HG02870 (cell line): ENCODE data around the gene PSMD1.
"Not testable (repeated sequence)": the region's sequence is repeated elsewhere in the genome, so short reads cannot be mapped to it uniquely, and the experiment has no call there.

Experiments used
- ATAC-seq: cut with Tn5 transposase; IDR thresholded peaks from one replicate; pipeline ENCODE4 v1.9.1; 2021; ENCODE audit warnings: mild to moderate bottlenecking, moderate library complexity; ENCODE audit not compliant: unreplicated experiment

PSMD1 gene

DNA sequence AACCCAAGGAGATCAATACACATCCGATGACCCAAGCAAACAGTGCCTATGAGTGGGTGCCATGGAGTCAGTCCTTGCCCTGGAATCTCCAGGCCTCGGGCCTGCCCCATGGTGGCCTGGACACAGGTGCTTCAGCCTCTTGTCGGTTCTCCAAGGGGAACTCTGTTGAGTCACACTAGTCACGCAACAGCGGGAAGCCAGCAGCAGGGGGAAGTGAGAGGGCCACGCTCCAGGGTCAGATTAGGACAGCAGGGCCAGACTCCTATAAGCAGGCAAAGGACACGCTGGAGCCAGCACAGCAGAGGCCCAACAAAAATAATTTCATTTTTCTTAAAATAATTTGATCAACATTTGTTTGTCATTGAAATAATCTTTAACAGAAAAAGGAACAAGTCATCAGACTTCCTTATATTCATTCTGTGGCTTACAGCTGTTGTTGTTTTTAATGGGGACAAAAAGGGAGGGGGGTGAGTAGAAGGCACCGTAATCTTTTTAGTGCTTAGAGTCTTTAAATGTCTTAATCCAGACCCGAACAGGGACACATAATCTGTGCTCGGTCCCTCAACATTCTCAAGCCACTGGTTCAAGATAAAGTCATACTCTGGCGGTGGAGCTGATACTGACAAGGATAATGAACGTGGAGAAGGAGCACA is 125.3 kb downstream of the PSMD1 start:
- peak; percentile 64 for ATAC-seq

DNA sequence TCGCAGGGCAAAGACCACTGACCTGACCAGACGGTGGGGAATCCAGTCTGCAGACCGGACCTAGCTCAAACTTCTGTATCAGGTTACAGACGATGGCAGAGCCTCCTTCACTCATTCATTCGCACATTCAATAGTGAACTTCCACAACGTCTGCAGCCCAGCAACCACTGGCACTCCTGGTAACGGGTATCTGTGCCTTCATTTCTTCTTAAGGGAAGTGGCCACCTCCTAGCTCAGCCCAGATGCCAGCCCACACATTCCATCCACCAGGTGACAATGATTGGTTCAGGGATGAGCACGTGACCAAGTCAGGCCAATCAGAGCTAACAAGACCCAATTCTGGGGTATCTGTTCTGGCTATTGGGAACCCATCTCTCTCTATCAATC is 125.8 kb downstream of the PSMD1 start:
- ATAC-seq, result no peak

DNA sequence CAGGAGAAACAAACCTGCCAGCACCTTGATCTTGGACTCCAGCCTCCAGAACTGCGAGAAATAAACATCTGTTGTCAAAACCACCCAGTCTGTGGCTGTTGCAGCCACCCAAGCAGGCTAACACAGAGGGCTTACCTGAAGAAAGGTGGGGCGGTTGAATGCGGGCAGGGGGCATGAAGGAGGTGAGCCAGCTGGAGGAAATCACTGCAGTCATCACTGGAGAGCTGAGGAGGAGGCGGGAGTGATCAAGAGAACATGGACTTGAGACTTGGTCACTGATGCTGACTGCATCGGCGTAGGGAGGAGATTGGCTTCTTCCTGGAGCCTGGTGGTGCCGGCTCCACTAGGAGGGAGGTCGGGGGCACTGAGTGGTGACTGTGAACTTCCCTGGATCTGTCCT is 127.2 kb downstream of the PSMD1 start:
- ATAC-seq, result no peak

DNA sequence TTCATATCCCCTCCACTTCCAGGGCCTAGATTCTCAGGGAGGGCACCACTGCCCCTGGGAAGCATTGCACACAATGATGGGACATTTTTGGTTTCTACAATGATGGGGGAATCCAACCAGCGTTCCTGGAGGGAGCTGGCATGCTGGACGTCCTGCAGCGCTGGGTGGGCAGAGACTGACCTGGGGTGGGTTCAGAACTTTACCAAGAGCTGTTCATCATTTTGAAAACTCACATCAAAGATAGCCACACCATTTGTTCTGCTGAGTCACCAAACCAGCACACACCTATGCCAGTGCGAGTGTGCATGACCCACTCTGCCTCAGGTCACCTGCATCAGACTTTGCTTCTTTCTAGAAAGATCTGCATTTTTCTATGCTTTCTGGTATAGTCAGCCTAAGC is 127.7 kb downstream of the PSMD1 start:
- ATAC-seq, result no peak

DNA sequence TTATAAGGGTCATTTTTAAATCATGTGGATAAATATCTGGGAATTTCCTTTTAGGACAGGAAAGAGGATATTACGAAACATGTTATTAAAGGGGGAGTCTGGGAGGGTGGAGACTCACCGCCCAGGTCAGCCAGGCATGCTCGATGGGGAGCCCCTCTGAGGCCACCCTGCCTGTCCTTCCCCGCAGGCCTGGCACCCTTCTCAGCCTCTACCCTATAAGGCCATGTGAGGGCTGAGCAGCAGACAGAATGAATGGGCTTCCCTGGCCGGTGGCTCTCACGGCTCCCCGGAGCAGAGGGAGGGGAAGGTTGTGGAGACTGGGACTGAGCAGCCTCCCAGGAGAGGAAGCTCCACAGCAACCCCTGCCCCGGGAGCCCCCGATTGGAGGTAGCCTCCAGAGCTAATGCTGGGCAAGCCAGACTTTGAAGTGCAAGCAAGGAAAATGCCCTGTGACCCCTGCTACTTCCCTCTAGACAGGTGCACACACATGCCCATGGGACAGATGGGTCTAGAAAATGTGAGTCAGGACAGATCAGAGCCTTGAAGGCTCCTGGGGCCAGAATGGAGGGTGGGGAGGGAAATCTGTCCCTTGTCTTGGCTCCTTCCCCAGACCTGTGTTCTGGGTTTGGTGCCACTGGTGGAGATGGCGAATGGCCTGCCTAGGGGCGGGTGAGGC is 128.5 kb downstream of the PSMD1 start:
- no peak for ATAC-seq

DNA sequence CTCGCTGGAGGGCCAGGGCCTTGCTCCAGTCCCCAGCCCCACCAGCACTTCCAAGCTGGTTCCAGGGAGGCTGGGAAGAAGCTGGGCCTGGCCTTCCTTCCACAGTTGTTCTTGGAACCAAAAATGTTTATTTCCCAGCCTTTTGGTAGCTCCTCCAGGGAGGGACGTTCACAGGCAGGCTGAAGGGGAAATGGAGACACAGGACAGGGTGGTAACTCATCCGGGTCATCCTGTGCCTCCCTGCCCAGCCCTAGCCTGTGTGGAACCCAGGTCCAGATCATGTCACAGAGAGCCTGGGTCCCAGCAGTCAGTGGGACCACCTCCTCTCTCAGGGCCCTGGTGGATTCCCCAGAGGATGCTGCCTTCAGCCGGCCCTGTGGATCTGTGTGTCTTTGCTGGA is 129.2 kb downstream of the PSMD1 start:
- ATAC-seq, result no peak

DNA sequence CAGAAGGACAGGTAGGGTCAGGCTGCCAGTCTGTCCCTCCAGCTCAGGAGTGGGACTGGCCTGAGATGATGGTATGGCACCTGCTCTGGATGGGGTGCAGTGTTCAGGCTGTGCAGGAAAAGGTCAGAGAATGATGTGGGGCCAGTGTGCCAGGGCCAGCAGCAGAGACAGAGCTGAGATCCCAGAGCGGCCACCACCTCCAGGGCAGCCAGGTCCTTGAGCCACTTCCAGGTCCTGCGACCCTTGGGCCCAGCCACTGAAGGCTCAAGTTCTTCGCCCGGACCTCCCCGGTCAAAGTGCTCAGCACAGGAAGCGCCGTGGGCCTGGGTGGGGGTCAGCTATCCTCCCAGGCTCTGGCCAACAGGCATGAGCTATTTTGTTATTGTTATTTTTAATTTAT is 129.7 kb downstream of the PSMD1 start:
- ATAC-seq, result no peak

DNA sequence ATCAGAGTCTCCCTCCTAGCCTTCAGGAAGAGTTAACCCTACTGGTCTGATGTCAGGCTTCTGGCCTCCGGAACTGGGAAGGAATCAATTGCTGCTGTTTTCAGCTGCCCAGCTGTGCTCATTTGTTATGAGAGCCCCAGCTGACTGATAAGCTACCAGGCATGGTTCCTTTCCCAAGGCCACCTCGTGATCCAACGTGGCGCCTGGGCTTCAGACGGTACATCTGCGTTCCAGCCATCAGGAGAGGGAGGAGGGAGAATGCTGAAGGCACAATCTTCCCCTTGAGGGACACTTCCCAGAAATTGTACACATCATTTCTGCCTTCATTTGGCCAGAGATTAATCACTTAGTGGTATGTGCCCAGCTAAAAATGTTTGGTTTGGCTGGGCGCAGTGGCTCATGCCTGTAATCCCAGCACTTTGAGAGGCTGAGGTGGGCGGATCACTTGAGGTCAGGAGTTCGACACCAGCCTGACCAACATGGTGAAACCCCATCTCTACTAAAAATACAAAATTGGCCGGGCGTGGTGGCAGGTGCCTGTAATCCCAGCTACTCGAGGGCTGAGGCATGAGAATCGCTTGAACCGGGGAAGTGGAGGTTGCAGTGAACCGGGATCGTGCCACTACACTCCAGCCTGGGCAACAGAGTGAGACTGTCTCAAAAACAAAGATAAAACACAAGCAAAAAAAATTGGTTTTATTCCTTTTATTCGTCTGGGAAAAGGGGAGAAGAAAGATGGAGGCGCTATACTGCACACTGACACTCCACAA is 131.3 kb downstream of the PSMD1 start:
- no peak for ATAC-seq

DNA sequence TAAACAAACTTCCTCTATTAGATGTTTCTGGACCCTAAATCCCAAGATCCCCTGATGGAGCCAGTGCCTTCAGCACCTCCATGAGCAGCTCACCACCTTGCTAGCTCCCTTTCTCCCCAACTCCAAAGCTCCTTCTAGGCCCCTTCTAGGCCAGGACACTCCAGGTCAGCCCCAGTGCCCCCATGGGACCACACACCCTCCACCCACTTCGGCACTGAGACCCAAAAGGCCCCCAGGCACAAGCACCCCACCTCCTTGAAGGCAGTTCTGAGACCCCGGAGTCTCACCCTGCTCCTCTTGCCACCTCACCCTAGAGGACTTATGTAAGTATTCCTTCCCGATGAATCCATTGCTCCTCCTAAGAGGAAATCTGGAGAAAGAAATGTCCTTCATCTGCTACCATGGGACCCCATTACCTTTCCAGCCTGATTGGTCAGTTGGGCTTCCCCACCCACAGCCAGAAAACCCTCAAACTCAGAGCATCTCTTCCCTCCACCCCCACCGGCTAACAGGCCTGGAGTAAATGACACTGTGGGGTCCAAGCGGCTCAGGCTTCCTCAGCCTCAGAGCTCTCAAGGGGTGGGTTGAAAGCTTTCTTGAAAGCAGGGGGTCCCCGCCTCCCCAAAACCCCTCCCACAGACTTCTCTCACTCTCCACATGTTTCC is 132.0 kb downstream of the PSMD1 start:
- ATAC-seq, result no peak

DNA sequence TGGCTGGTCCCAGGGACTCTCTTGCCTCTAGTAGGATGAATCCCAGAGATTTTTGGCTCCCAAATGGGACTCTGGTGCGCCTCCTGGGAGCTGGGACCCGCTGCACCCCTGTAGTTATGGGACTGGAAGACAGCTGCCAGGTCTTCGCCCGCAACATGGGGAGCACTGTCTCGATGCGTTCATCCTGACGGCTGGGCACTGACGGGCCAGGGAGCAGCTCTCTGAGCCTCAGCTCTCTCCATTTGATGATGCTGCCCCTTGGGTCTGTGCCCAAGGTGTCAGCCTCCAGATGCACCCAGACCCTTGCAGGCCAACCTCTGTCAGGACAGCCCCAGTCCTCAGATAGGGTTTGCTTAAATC is 132.5 kb downstream of the PSMD1 start:
- no peak for ATAC-seq

DNA sequence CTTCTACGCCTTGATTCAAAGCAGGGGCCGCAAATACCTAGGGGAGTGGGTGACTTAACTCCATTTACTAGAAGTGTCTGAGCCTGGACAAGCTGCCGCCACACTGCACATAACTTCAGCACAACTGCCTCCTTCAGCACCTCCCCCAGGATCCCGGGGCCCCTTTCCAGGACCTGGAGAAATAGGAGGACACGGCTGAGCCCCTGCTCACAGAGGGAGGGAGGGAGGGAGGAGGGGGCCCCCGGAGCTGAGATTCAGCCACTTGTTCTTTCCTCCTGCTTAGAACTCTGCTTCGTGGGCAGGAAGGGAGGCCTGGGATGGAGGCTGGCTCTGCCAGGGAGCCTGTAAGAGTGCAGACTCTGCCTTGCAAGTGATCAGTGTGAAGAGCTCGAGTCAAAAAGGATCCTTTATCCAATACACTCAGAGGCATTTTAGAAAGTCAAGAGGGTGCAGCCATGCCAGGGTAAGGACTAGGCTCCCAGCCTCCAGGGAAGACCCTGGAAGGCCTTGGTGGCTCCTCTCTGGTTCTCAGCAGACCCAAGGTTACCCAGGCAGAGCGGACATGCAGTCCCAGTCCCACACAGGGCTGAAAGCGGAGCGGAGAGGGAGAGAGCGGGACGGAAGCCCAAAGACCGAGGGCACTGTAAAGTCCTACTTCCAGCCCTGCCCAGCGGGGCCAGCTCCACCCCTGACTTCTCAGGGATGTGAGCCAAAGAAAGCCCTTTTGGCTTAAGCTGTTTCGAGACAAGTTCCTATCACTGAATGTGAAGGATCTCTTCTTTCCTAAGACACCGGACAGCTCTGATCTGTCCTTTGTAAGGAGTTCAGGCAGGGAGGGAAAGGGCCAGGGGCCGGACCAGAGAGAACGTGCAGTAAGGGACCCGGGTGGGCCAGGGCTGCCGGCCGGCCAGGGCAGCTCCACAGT is 133.2 kb downstream of the PSMD1 start:
- ATAC-seq, result no peak

DNA sequence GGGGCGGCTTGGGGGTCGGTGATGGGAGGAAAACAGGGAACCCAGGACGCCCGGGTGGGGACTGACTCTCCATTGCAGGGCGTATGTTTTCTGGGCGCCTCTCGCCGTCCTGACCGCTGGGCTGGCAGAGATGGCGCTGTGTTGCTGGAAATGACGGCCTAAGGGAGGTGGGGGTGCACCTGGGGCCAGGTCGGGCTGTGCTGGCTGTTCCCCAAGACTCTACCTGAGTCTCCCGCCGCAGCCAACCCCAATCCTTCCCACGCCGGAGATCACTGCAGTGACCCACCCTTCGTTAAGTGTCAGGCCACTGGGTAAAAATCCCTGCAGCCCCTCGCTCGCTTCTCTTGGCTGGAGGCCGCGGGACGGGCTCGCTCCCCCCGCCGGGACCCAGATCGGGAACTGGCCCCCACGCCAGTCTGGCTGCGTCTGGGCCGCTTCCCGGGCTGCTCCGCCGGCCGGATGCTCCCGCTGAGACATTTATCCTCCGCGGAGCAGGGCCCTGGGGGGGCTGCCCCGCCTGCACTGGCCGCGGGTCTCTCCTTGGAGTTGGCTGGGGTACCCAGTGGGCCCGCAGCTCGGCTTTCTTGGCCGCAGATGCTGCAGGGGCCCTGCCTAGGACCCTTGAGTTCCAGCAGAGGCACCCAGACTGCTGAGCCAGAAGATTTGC is 134.0 kb downstream of the PSMD1 start:
- no peak for ATAC-seq

DNA sequence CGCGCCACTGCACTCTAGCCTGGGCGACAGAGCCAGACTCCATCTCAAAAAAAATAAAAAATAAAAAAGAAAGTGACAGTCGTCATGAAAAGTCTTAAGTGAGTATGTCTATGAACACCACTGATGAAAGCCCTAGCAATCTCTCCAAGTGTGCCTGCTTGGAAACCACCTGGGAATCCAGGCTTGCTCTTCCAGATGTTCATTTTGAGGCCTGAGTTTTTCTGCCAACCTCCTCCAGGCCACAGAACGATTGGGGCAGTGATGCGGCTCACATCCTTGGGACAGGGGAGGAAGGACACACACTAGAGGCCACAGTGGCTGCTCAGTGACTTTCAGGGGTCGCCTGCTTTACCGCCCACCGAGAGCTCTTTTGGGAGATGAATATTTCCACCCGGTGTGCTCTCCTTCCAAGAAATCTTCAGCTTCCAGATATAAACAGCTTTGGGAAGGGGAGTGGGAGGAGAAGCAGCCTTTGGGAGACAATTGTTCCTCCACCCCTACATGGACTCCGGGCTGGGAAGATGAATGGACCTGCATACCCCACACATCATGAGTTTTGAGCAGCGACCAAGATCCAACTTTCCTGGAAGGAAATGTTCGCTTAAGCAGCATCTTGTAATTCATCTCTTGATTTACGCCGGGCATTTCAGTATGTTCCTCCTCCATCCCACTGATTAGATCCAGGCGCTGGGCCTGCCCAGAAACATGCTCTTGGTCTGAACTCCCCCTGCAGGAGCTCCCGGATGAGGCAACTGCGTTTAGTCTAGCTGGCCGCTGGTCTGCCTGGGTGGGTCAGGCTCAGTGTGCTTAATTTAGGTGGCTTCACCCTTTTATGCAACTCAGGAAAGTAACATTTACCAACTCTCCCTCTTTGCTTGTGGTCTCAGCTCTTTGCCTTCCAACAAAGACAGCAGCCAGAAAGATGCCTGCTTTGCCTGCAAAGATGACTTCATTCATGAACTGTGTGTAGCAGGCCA is 135.5 kb downstream of the PSMD1 start:
- no peak for ATAC-seq

DNA sequence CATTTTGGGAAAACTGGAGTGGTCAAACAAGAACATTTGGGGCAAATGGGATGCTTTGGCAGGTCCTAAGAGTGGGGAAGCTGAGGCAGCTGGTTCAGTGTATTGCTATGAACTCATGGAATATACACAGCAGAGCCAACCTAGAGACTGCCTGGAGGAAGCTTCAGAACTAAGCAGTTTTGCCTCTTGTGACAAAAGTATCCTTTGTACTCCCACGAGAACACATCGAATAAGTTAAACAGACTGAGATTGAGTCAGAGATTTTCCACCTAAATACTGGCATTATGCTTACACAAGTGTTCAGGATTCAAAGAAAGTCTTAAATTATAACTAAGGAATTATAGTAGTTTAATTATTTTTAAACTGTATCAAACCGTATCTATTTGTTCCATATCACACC is 136.5 kb downstream of the PSMD1 start:
- no peak for ATAC-seq

DNA sequence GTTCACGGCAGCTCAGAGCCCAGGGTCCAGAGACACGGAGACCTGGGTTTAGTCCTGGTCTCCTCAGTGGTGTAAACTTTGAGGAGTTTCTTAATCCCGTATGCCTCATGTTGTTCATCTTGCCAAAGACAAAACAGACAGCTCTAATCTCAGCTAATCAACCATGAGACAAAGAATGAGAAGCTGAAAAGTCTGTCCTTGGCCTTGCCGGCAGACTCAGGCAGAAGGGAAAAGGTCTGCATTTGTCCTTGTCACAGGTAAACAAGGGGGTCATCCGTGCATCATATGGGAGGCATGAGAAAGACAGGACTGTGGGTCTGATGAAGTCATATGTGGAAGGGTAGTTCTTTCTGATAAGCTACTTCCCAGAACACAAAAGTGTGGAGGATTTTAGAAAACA is 139.9 kb downstream of the PSMD1 start:
- no peak for ATAC-seq

DNA sequence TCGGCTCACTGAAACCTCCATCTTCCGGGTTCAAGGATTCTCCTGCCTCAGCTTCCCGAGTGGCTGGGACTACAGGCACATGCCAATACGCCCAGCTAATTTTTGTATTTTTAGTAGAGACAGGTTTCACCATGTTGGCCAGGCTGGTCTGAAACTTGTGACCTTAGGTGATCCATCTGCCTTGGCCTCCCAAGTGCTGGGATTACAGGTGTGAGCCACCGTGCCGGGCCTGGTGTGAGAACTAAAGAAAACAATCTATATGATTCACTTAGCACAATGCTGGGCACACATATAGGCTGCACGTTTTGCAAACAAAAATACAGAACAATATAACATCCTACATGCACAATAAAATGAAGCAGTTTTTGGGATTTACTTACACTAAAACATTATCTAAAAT is 140.5 kb downstream of the PSMD1 start:
- not testable (repeated sequence) for ATAC-seq

DNA sequence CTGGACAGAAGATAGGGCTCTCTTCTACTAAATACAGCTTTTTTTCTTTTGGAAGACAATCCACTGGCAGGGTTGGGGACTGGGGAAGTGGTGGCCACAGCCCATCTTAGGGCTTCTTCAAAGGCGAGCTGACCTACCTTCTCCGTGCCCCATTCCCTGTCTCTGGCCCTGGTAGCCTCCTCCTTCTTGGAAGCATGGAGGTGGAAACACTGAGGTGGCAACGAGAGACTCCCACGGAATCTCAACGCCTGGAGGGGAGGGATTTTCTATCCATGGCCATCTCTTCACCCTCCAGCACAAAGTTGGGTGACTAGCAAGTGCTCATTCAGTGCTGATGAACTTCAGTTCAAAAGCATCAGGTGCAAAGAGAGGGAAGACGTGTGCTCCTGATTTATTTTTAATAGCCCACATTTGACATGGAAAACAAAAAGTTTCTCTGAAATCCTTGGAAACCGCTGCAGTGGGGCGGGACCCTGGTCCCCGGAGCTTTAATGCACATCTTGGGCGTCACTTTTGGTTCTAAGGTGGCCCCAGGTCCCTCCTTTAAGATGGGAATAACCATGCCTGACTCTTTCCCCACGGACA is 141.1 kb downstream of the PSMD1 start:
- ATAC-seq, result no peak

DNA sequence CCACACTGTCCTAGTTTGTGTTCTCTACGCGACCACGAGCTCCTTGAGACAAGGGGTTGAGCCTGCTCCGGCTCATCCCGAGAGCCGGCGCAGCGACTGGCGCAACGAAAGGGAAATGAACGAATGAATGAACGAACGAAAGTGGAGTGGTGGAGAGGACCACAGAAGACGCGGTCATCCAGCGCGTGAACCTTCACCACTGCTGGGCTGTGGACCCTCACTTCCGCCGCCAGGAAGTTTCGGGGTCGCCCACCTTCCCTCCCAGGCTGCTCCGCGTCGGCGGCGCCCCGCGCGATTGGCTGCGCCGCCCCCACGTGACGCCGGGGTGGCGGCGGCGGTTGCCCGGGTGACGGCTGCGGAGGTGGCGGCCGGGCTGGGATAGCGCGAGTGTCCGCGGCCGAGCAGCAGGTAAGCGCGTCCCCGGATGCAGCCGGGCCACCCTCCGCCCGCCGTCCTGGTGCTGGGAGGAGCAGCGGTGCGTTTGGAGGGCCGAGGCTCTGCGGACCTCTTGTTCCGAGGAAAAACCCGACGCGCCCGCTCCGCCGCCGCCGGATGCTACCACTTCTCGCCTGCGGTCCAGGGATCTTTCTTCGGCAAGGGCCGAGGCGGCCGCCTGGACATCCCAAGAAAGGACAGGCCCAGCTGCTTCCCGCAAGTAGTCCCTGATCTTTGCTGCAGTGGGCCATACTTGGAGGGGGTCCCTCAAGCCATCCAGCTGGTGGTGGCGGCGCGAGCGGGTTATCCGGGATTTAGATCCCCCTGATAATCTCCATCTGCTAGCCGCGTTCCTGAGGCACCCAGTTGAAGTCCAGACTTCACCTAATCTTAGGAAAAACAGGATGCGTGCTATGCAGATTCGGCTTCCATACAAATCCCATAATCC is 141.9 kb downstream of the PSMD1 start, which contains the start of gene ARMC9:
TSS of gene ARMC9 (plus strand) at position 341 of the 883 bp plus-strand sequence. CDS start 7,608 bp downstream, outside the sequence.
- peak; percentile 94 for ATAC-seq
